ENCODE data around the gene CCL25.
"Not testable (repeated sequence)": the region's sequence is repeated elsewhere in the genome, so short reads cannot be mapped to it uniquely, and the experiment has no call there.

Gene CCL25

GRCh38 chr19:8052464-8052859 is at the start of gene CCL25:
Gene CCL25 (plus strand): TSS chr19:8052760. CDS start chr19:8053050, 290 bp downstream.
- no peak for DNase-seq (ENCODE audit: low read depth)

GRCh38 chr19:8004001-8004400 is 48.6 kb upstream of the CCL25 start:
- DNase-seq (ENCODE audit: low read depth) = no peak

- peak; percentile 18 for DNase-seq (ENCODE audit: low read depth)
Measured at GRCh38 chr19:8004723-8005513, 47.6 kb upstream of the CCL25 start.

GRCh38 chr19:8005534-8006256 is 46.9 kb upstream of the CCL25 start, which contains the start of gene ELAVL1:
Gene ELAVL1 (minus strand): TSS chr19:8005641. CDS start chr19:7991815, 13,826 bp downstream.
- peak; percentile 82 for DNase-seq (ENCODE audit: low read depth)

- DNase-seq (ENCODE audit: low read depth) = no peak
Measured at GRCh38 chr19:8017808-8018207, 34.8 kb upstream of the CCL25 start.

GRCh38 chr19:8020681-8021080 is 31.9 kb upstream of the CCL25 start:
- no peak for DNase-seq (ENCODE audit: low read depth)

- DNase-seq (ENCODE audit: low read depth) = no peak
Measured at GRCh38 chr19:8021374-8021773, 31.2 kb upstream of the CCL25 start.

- no peak for DNase-seq (ENCODE audit: low read depth)
Measured at GRCh38 chr19:8022275-8022674, 30.3 kb upstream of the CCL25 start.

GRCh38 chr19:8023371-8023770 is 29.2 kb upstream of the CCL25 start:
- no peak for DNase-seq (ENCODE audit: low read depth)

- not testable (repeated sequence) for DNase-seq (ENCODE audit: low read depth)
Measured at GRCh38 chr19:8024256-8024655, 28.3 kb upstream of the CCL25 start.

GRCh38 chr19:8025316-8025715 is 27.2 kb upstream of the CCL25 start:
- no peak for DNase-seq (ENCODE audit: low read depth)

GRCh38 chr19:8028951-8029491 is 23.5 kb upstream of the CCL25 start:
- no peak for DNase-seq (ENCODE audit: low read depth)

GRCh38 chr19:8030960-8031359 is 21.6 kb upstream of the CCL25 start:
- no peak for DNase-seq (ENCODE audit: low read depth)

GRCh38 chr19:8033287-8034177 is 19.0 kb upstream of the CCL25 start:
- DNase-seq (ENCODE audit: low read depth) = not testable (repeated sequence)

GRCh38 chr19:8034178-8034525 is 18.4 kb upstream of the CCL25 start:
- no peak for DNase-seq (ENCODE audit: low read depth)

GRCh38 chr19:8036434-8037099 is 16.0 kb upstream of the CCL25 start:
- no peak for DNase-seq (ENCODE audit: low read depth)

GRCh38 chr19:8038815-8039214 is 13.7 kb upstream of the CCL25 start:
- DNase-seq (ENCODE audit: low read depth) = no peak

- DNase-seq (ENCODE audit: low read depth) = no peak
Measured at GRCh38 chr19:8039231-8039630, 13.3 kb upstream of the CCL25 start.

- DNase-seq (ENCODE audit: low read depth) = no peak
Measured at GRCh38 chr19:8041531-8041931, 11.0 kb upstream of the CCL25 start.

GRCh38 chr19:8042900-8043299 is 9.7 kb upstream of the CCL25 start:
- no peak for DNase-seq (ENCODE audit: low read depth)

- no peak for DNase-seq (ENCODE audit: low read depth)
Measured at GRCh38 chr19:8044018-8044417, 8.5 kb upstream of the CCL25 start.

Data from stimulated activated CD8-positive, alpha-beta memory T cell treated with anti-CD3 and anti-CD28 coated beads, Interleukin-12 subunit alpha, Interleukin-12 subunit beta, amount 100 ng/mL, for 4 hours (primary cell).